GM12878 (cell line): ENCODE results near the gene GPER1. TPM values are rescaled to one million over a fixed set of nuclear protein-coding genes. Genes with fewer than 3 reads are reported as not detected.

Source experiments
- ATAC-seq: fragments of 200-7000 bp; cut with Tn5 transposase; 3 replicates; pipeline ENCODE4 v1.9.1; 2020; ENCODE audit warnings: mild to moderate bottlenecking, moderate library complexity
- BruUV-seq: library from RNA; stranded (reverse); fragments of 400-500 nt; replicated peaks from 2 replicates; lab custom pipeline; 2021; lab: Mats Ljungman, UMichigan
- CTCF ChIA-PET: fragments of 300-600 bp; sonication (Branson Sonifier 250); formaldehyde crosslinking; extraction: SDS; loops from one replicate; lab custom pipeline; 2021; ENCODE audit warnings: inconsistent platforms; lab: Yijun Ruan, JAX
- POLR2A ChIA-PET: fragments of 350-600 bp; formaldehyde crosslinking; extraction: SDS; loops from one replicate; lab custom pipeline; 2021; ENCODE audit warnings: inconsistent platforms; lab: Charles Lee
- RAD21 ChIA-PET: fragments of 300-600 bp; sonication (Branson Sonifier 250); formaldehyde crosslinking; loops from one replicate; lab custom pipeline; 2023; ENCODE audit warnings: antibody characterized with exemption; ENCODE audit not compliant: unreplicated experiment; lab: Charles Lee
- SMC1A ChIA-PET: fragments of 300-600 bp; sonication (Branson Sonifier 250); formaldehyde crosslinking; loops from one replicate; lab custom pipeline; 2023; ENCODE audit not compliant: unreplicated experiment, uncharacterized antibody; lab: Charles Lee
- DNase-seq: peaks from one replicate; pipeline ENCODE4 v3.0.0-alpha.2; 2011; ENCODE audit warnings: low read depth, low spot score
- FAIRE-seq: peaks from 3 replicates; lab custom pipeline; 2011; peaks lifted over from hg19 to GRCh38; lab: Jason Lieb, UNC
- H2AFZ ChIP-seq: 2 replicates; pipeline ENCODE4 v1.6.0; 2011; ENCODE audit warnings: low read depth, low read length, control low read depth; ENCODE audit not compliant: control insufficient read depth
- H3K27ac ChIP-seq: 2 replicates; pipeline ENCODE4 v1.5.1; 2011; ENCODE audit warnings: control low read depth; ENCODE audit not compliant: control insufficient read depth, insufficient read depth
- H3K27me3 ChIP-seq, 2 experiments: replicated peaks in 1 of 2; 2 replicates each; pipeline versions ENCODE4 v1.6.0 to v1.6.1; 2011; ENCODE audit warnings: low read length in 1 of 2; ENCODE audit not compliant: control insufficient read depth in 2 of 2, insufficient read depth in 2 of 2
- H3K36me3 ChIP-seq, 2 experiments: 2 replicates each; pipeline ENCODE4 v1.5.1; 2011; ENCODE audit warnings: low read length in 1 of 2; ENCODE audit not compliant: control insufficient read depth in 2 of 2, insufficient read depth in 2 of 2
- H3K4me1 ChIP-seq: 2 replicates; pipeline ENCODE4 v1.6.1; 2011; ENCODE audit warnings: mild to moderate bottlenecking, low read length, moderate library complexity, mixed read lengths; ENCODE audit not compliant: control insufficient read depth, insufficient read depth
- H3K4me2 ChIP-seq: 2 replicates; pipeline ENCODE4 v1.6.0; 2011; ENCODE audit warnings: control low read depth; ENCODE audit not compliant: control insufficient read depth, insufficient read depth
- H3K4me3 ChIP-seq: fragments of 200-600 bp; sonication (generic); 2 replicates; pipeline ENCODE4 v1.5.1; 2016
- H3K79me2 ChIP-seq: 2 replicates; pipeline ENCODE4 v1.6.0; 2011; ENCODE audit warnings: low read length; ENCODE audit not compliant: control insufficient read depth, insufficient read depth
- H3K9ac ChIP-seq: 2 replicates; pipeline ENCODE4 v1.8.0; 2011; ENCODE audit warnings: low read length, control low read depth, mixed read lengths; ENCODE audit not compliant: control insufficient read depth, insufficient read depth
- H3K9me3 ChIP-seq: replicated peaks from 3 replicates; pipeline ENCODE4 v1.5.1; 2011; ENCODE audit warnings: mild to moderate bottlenecking, low read length; ENCODE audit not compliant: control insufficient read depth, insufficient read depth
- H4K20me1 ChIP-seq: 2 replicates; pipeline ENCODE4 v1.6.0; 2011; ENCODE audit not compliant: control insufficient read depth, insufficient read depth
- CREB1 ChIP-seq: IDR thresholded peaks from 2 replicates; pipeline ENCODE4 v1.6.1; 2012; ENCODE audit warnings: low read depth, mild to moderate bottlenecking, inconsistent platforms
- ESRRA ChIP-seq: IDR thresholded peaks from 2 replicates; pipeline ENCODE4 v1.6.1; 2012; ENCODE audit warnings: mild to moderate bottlenecking, low read length, improper control_type of control experiment
- EZH2 ChIP-seq: IDR thresholded peaks from 2 replicates; pipeline ENCODE4 v1.6.1; 2012; ENCODE audit warnings: low read depth, mild to moderate bottlenecking, control low read depth, inconsistent platforms, low read length, borderline replicate concordance; ENCODE audit not compliant: control insufficient read depth
- LARP7 ChIP-seq: fragments of 450-650 bp; IDR thresholded peaks from 2 replicates; pipeline ENCODE4 v1.6.1; 2017; ENCODE audit warnings: mild to moderate bottlenecking
- MTA2 ChIP-seq: fragments of 450-650 bp; IDR thresholded peaks from 2 replicates; pipeline ENCODE4 v1.6.1; 2016; ENCODE audit warnings: low read depth, mild to moderate bottlenecking, moderate library complexity
- NFYB ChIP-seq: IDR thresholded peaks from 2 replicates; pipeline ENCODE4 v1.6.1; 2011; ENCODE audit warnings: low read depth, mild to moderate bottlenecking, low read length, improper control_type of control experiment, moderate library complexity; ENCODE audit not compliant: insufficient read depth
- STAT3 ChIP-seq: IDR thresholded peaks from 2 replicates; pipeline ENCODE4 v1.6.1; 2011; ENCODE audit warnings: low read depth, low read length, improper control_type of control experiment
- TCF7 ChIP-seq: IDR thresholded peaks from 2 replicates; pipeline ENCODE4 v1.6.1; 2014; ENCODE audit warnings: antibody characterized with exemption, borderline replicate concordance
- WRNIP1 ChIP-seq: IDR thresholded peaks from 2 replicates; pipeline ENCODE4 v1.6.1; 2011; ENCODE audit warnings: low read depth, low read length, improper control_type of control experiment, borderline replicate concordance
- ZNF592 ChIP-seq: fragments of 450-650 bp; IDR thresholded peaks from 2 replicates; pipeline ENCODE4 v1.6.1; 2017; ENCODE audit warnings: mild to moderate bottlenecking, moderate library complexity
- ZNF687 ChIP-seq: fragments of 450-650 bp; IDR thresholded peaks from 2 replicates; pipeline ENCODE4 v1.6.1; 2017; ENCODE audit warnings: mild to moderate bottlenecking, moderate library complexity
- WGBS: methylation state at CpG from one replicate; pipeline ENCODE4 v1.1.6; 2016; ENCODE audit warnings: low lambda C conversion rate; ENCODE audit not compliant: insufficient replicate concordance, insufficient coverage; ENCODE audit errors: missing lambda C conversion rate; 5-methylcytosine and 5-hydroxymethylcytosine counted together
- in situ Hi-C: fragments of 300-500 bp; cut with MboI; formaldehyde crosslinking; loops from 9 replicates; pipeline ENCODE4 v1.14.3; 2018; ENCODE audit warnings: mixed read lengths
- intact Hi-C: fragments of 100-400 bp; cut with micrococcal nuclease; formaldehyde crosslinking; loops from one replicate; pipeline ENCODE4 v1.14.2; 2022; ENCODE audit not compliant: unreplicated experiment
- polyA plus RNA-seq, 11 experiments: library from polyadenylated mRNA; depleted of rRNA in 4 of 11; unstranded in 6 of 11; stranded (reverse) in 5 of 11; fragments of >200 nt; fragmentation: Nextera tagmentation in 4 of 11; fragmentation: Illumina TruSeq in 1 of 11; extraction: Ambion mirVana in 4 of 11; extraction: Trizol in 1 of 11; gene quantifications; 1 replicate in 1 of 11; 2 replicates in 10 of 11; pipeline versions ENCODE4 v1.2.1 to v1.2.3, GENCODE V29; 2011 to 2016; ENCODE audit warnings: inconsistent platforms in 2 of 11, missing spikeins in 2 of 11, low read depth in 1 of 11
- total RNA-seq, 4 experiments: library from RNA; depleted of rRNA in 3 of 4; stranded (reverse); fragments of >200 nt in 3 of 4; fragmentation: Illumina TruSeq in 1 of 4; extraction: Trizol in 1 of 4; gene quantifications; 2 replicates each; pipeline versions ENCODE4 v1.2.1 to v1.2.3, GENCODE V29; 2013 to 2021
- TF ChIP-seq, protein P1 (sequence below): IDR thresholded peaks from 2 replicates; pipeline ENCODE4 v1.6.1; 2012; ENCODE audit warnings: low read depth, low read length, improper control_type of control experiment

GPER1 gene
- total and polyA plus RNA-seq, 10 of the 15 experiments (the other 5 are each of a cell fraction or from before 2014, with no cell fraction given), result 0.03 to 6.5 (median 2.6) TPM

GRCh38 chr7:1104516-1105179 is 16.7 kb downstream of the GPER1 start:
- peak overlapping the region; percentile 53 for H3K9ac ChIP-seq
- TF ChIP-seq LARP7 (no peak), ZNF687 (no peak), CREB1 (no peak), ZNF592 (no peak), TCF7 (no peak), WRNIP1 (no peak), STAT3 (no peak), MTA2 (no peak), ESRRA (no peak), NFYB (no peak), EZH2 (no peak)
- TF ChIP-seq, protein P1, sequence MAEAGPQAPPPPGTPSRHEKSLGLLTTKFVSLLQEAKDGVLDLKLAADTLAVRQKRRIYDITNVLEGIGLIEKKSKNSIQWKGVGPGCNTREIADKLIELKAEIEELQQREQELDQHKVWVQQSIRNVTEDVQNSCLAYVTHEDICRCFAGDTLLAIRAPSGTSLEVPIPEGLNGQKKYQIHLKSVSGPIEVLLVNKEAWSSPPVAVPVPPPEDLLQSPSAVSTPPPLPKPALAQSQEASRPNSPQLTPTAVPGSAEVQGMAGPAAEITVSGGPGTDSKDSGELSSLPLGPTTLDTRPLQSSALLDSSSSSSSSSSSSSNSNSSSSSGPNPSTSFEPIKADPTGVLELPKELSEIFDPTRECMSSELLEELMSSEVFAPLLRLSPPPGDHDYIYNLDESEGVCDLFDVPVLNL, result no peak
- H4K20me1 ChIP-seq, result no peaks in the 10 kb centered on the region
- H3K9me3 ChIP-seq, result no peaks in the 10 kb centered on the region
- peak overlapping the region; percentile 55 for H3K4me2 ChIP-seq
- ChIA-PET SMC1A (interaction anchor here (0.6 to 5.1 kb wide), 9 partner anchors 8 to 204 kb away, joined by 3 to 38 read pairs (median 5); partner anchors contain the start of genes GPER1 and ZFAND2A), CTCF (interaction anchor here (0.9 to 6.1 kb wide), 15 partner anchors 17 to 370 kb away, joined by 3 to 77 read pairs (median 5); partner anchors contain the start of gene GPER1), RAD21 (interaction anchor here (0.7 to 4.0 kb wide), 13 partner anchors 9 to 182 kb away, joined by 3 to 41 read pairs (median 4); partner anchors contain the start of gene GPER1), POLR2A (interaction anchor here (0.5 to 5.1 kb wide), 8 partner anchors 9 to 111 kb away, joined by 3 to 36 read pairs (median 4); partner anchors contain the start of gene ZFAND2A)
- ATAC-seq (no peak), DNase-seq (no peak), FAIRE-seq (peak; percentile 59)
- H3K79me2 ChIP-seq, result peaks cover 4% of the 10 kb centered on the region
- peak overlapping the region; percentile 70 for H3K27ac ChIP-seq
- peak overlapping the region; percentile 28; the same call in 1 of the 2 replicates for H3K4me3 ChIP-seq
- H3K36me3 ChIP-seq, result peaks cover 1 to 2% of the 10 kb centered on the region in 2 experiments; a peak in 2 of 4 replicates
- H2AFZ ChIP-seq, result peak overlapping the region; percentile 2
- TSS peak; percentile 59 for BruUV-seq
- intact Hi-C loops, result no loop called here
- 79% methylated on average over 13 of the region's 13 CpGs for WGBS
- in situ Hi-C loops, result no loop called here
- peaks cover 33% of the 10 kb centered on the region for H3K4me1 ChIP-seq
- no peaks in the 10 kb centered on the region for H3K27me3 ChIP-seq
